HEK293 (cell line): ENCODE data around the gene ACTA2.

Experiments used
- CTCF ChIA-PET: fragments of 350-600 bp; formaldehyde crosslinking; extraction: SDS; loops from one replicate; lab custom pipeline; 2021; ENCODE audit warnings: antibody characterized with exemption; lab: Yijun Ruan, JAX
- POLR2A ChIA-PET: fragments of 300-600 bp; formaldehyde crosslinking; extraction: SDS; loops from one replicate; lab custom pipeline; 2020; ENCODE audit warnings: antibody characterized with exemption, inconsistent platforms; lab: Yijun Ruan, JAX
- H3K27ac ChIP-seq: fragments of 200-500 bp; sonication (Bioruptor generic); 2 replicates; pipeline ENCODE4 v1.5.1; 2014; ENCODE audit warnings: low read depth, low read length, control low read depth, inconsistent platforms; ENCODE audit errors: extremely low read depth
- H3K36me3 ChIP-seq, 2 experiments: fragments of 200-500 bp in 1 of 2; sonication (Bioruptor generic) in 1 of 2; 1 replicate in 1 of 2; 2 replicates in 1 of 2; pipeline ENCODE4 v1.5.1; 2014 to 2017; ENCODE audit warnings: inconsistent platforms in 2 of 2, low read length in 2 of 2; ENCODE audit not compliant: control insufficient read depth in 2 of 2, insufficient read depth in 1 of 2
- H3K4me1 ChIP-seq: fragments of 200-500 bp; sonication (Bioruptor generic); 2 replicates; pipeline ENCODE4 v1.5.1; 2014; ENCODE audit warnings: mild to moderate bottlenecking, low read length, inconsistent platforms; ENCODE audit not compliant: control insufficient read depth, insufficient read depth
- H3K4me3 ChIP-seq: 2 replicates; pipeline ENCODE4 v1.5.1; 2011; ENCODE audit warnings: low read depth, mild to moderate bottlenecking, control low read depth, low read length, moderate library complexity
- H3K9me3 ChIP-seq: fragments of 200-500 bp; sonication (Bioruptor generic); 2 replicates; pipeline ENCODE4 v1.5.1; 2014; ENCODE audit warnings: low read depth, low read length, inconsistent platforms; ENCODE audit not compliant: control insufficient read depth, insufficient read depth
- BCL11B ChIP-seq: fragments of 450-650 bp; formaldehyde crosslinking; IDR thresholded peaks from 2 replicates; pipeline ENCODE4 v1.5.1; 2016; ENCODE audit warnings: low read depth, missing biosample characterization, missing genetic modification characterization
- GLI4 ChIP-seq: fragments of 450-650 bp; formaldehyde crosslinking; IDR thresholded peaks from 2 replicates; pipeline ENCODE4 v1.5.1; 2016; ENCODE audit warnings: missing biosample characterization, missing genetic modification characterization
- HOXD13 ChIP-seq: sonication (generic); formaldehyde crosslinking; IDR thresholded peaks from 2 replicates; pipeline ENCODE4 v1.8.0; 2022; ENCODE audit warnings: missing genetic modification reagents, borderline replicate concordance
- IKZF3 ChIP-seq: fragments of 450-650 bp; IDR thresholded peaks from 2 replicates; pipeline ENCODE4 v1.5.0; 2018; ENCODE audit warnings: missing biosample characterization, mild to moderate bottlenecking, missing genetic modification characterization, moderate library complexity
- OVOL3 ChIP-seq: fragments of 450-650 bp; formaldehyde crosslinking; IDR thresholded peaks from 2 replicates; pipeline ENCODE4 v1.5.1; 2016; ENCODE audit warnings: missing biosample characterization, missing genetic modification characterization
- PBX3 ChIP-seq: sonication (generic); formaldehyde crosslinking; IDR thresholded peaks from 2 replicates; pipeline ENCODE4 v1.8.1; 2022; ENCODE audit warnings: mild to moderate bottlenecking, moderate library complexity, missing genetic modification reagents
- PRDM6 ChIP-seq: fragments of 450-650 bp; formaldehyde crosslinking; IDR thresholded peaks from 2 replicates; pipeline ENCODE4 v1.5.1; 2017; ENCODE audit warnings: missing biosample characterization, missing genetic modification characterization
- ZBTB1 ChIP-seq: fragments of 450-650 bp; formaldehyde crosslinking; IDR thresholded peaks from 2 replicates; pipeline ENCODE4 v1.5.1; 2016; ENCODE audit warnings: missing biosample characterization, missing genetic modification characterization
- ZBTB8A ChIP-seq: fragments of 450-650 bp; formaldehyde crosslinking; IDR thresholded peaks from 2 replicates; pipeline ENCODE4 v1.5.1; 2016; ENCODE audit warnings: missing biosample characterization, missing genetic modification characterization
- ZNF112 ChIP-seq: fragments of 450-650 bp; formaldehyde crosslinking; IDR thresholded peaks from 2 replicates; pipeline ENCODE4 v1.5.0; 2017; ENCODE audit warnings: missing biosample characterization, missing genetic modification characterization
- ZNF155 ChIP-seq: fragments of 450-650 bp; formaldehyde crosslinking; IDR thresholded peaks from 2 replicates; pipeline ENCODE4 v1.5.1; 2016; ENCODE audit warnings: missing biosample characterization, missing genetic modification characterization
- ZNF18 ChIP-seq: fragments of 450-650 bp; formaldehyde crosslinking; IDR thresholded peaks from 2 replicates; pipeline ENCODE4 v1.5.1; 2016; ENCODE audit warnings: missing biosample characterization, missing genetic modification characterization
- ZNF19 ChIP-seq: fragments of 450-650 bp; formaldehyde crosslinking; IDR thresholded peaks from 2 replicates; pipeline ENCODE4; 2016; ENCODE audit warnings: missing biosample characterization, missing genetic modification characterization, low read depth
- ZNF239 ChIP-seq: fragments of 450-650 bp; formaldehyde crosslinking; IDR thresholded peaks from 2 replicates; pipeline ENCODE4 v1.5.1; 2016; ENCODE audit warnings: missing biosample characterization, missing genetic modification characterization
- ZNF335 ChIP-seq: fragments of 450-650 bp; formaldehyde crosslinking; conservative IDR thresholded peaks from 2 replicates; pipeline ENCODE4 v1.5.1; 2016; ENCODE audit warnings: missing biosample characterization, missing genetic modification characterization
- ZNF416 ChIP-seq: fragments of 450-650 bp; formaldehyde crosslinking; IDR thresholded peaks from 2 replicates; pipeline ENCODE4 v1.5.1; 2016; ENCODE audit warnings: missing biosample characterization, missing genetic modification characterization
- ZNF426 ChIP-seq: fragments of 450-650 bp; formaldehyde crosslinking; IDR thresholded peaks from 2 replicates; pipeline ENCODE4 v1.5.1; 2017; ENCODE audit warnings: missing biosample characterization, missing genetic modification characterization, mild to moderate bottlenecking, inconsistent platforms, moderate library complexity
- ZNF560 ChIP-seq: fragments of 450-650 bp; formaldehyde crosslinking; IDR thresholded peaks from 2 replicates; pipeline ENCODE4 v1.5.1; 2017; ENCODE audit warnings: missing biosample characterization, missing genetic modification characterization, borderline replicate concordance
- ZNF629 ChIP-seq: fragments of 450-650 bp; formaldehyde crosslinking; IDR thresholded peaks from 2 replicates; pipeline ENCODE4 v1.5.1; 2017; ENCODE audit warnings: missing biosample characterization, missing genetic modification characterization
- ZNF670 ChIP-seq: fragments of 450-650 bp; formaldehyde crosslinking; IDR thresholded peaks from 2 replicates; pipeline ENCODE4 v1.5.1; 2016; ENCODE audit warnings: missing biosample characterization, missing genetic modification characterization, low read depth
- ZNF747 ChIP-seq: fragments of 450-650 bp; formaldehyde crosslinking; IDR thresholded peaks from 2 replicates; pipeline ENCODE4 v1.5.1; 2016; ENCODE audit warnings: missing biosample characterization, missing genetic modification characterization
- ZNF76 ChIP-seq: fragments of 450-650 bp; formaldehyde crosslinking; IDR thresholded peaks from 2 replicates; pipeline ENCODE4; 2016; ENCODE audit warnings: low read depth, missing biosample characterization, missing genetic modification characterization, borderline replicate concordance
- ZNF837 ChIP-seq: fragments of 450-650 bp; formaldehyde crosslinking; IDR thresholded peaks from 2 replicates; pipeline ENCODE4 v1.5.1; 2016; ENCODE audit warnings: missing biosample characterization, missing genetic modification characterization

Gene ACTA2

GRCh38 chr10:88958721-88959120 is 6.1 kb upstream of the ACTA2 start:
- CTCF ChIA-PET = interaction anchor here (0.6 to 0.7 kb wide), 2 partner anchors 62 to 666 kb away, joined by 3 read pairs; no protein-coding TSS in a partner anchor
- Histone ChIP-seq H3K4me1 (no peaks in the 10 kb centered on the region), H3K9me3 (no peaks in the 10 kb centered on the region), H3K27ac (no peak overlapping the region), H3K36me3 (no peaks in the 10 kb centered on the region)
- POLR2A ChIA-PET = no interaction called here
- TF ChIP-seq GLI4 (tag by site-specific recombination) (no peak), ZNF426 (tag by site-specific recombination) (no peak), OVOL3 (tag by site-specific recombination) (no peak), ZNF76 (tag by site-specific recombination) (no peak), BCL11B (tag by site-specific recombination) (no peak), PBX3 (CRISPR knock-in tag) (no peak), ZNF670 (tag by site-specific recombination) (no peak), ZNF239 (tag by site-specific recombination) (no peak), ZNF747 (no peak), ZNF112 (no peak), ZNF18 (no peak), ZBTB1 (tag by site-specific recombination) (no peak), ZNF19 (tag by site-specific recombination) (no peak), ZNF335 (tag by site-specific recombination) (no peak), IKZF3 (no peak), ZNF837 (no peak), ZNF155 (tag by site-specific recombination) (no peak), ZBTB8A (no peak)
- TF ChIP-seq, all 188 proteins: peak for 0
- H3K4me3 ChIP-seq = no peak overlapping the region

- no peaks in the 10 kb centered on the region for H3K36me3 ChIP-seq
- ChIA-PET POLR2A (no interaction called here), CTCF (interaction anchor here (0.6 to 0.7 kb wide), 2 partner anchors 24 to 44 kb away, joined by 3 read pairs; no protein-coding TSS in a partner anchor)
- TF ChIP-seq PRDM6 (no peak), ZNF560 (no peak), ZNF416 (no peak), HOXD13 (no peak), ZNF629 (no peak)
- no peak overlapping the region for H3K27ac ChIP-seq
- H3K4me1 ChIP-seq = no peaks in the 10 kb centered on the region; the same call in 1 of the 2 replicates
- H3K9me3 ChIP-seq = no peaks in the 10 kb centered on the region
- H3K4me3 ChIP-seq = no peak overlapping the region
Observed at GRCh38 chr10:88957381-88957780, 4.8 kb upstream of the ACTA2 start.
